Amniotic stem cell (primary cell): ENCODE measurements around the gene NTSR1.

Experiments used
- DNase-seq: peaks from one replicate; lab custom pipeline; 2025; lab: John Stamatoyannopoulos, UW

NTSR1 gene

GRCh38 chr20:62802026-62802712 is 93.5 kb downstream of the NTSR1 start:
- DNase-seq: no peak

- no peak for DNase-seq
Measured at GRCh38 chr20:62804021-62804626, 95.5 kb downstream of the NTSR1 start.

- DNase-seq: peak; percentile 21
Measured at GRCh38 chr20:62804627-62805154, 96.1 kb downstream of the NTSR1 start, which contains the start of gene OGFR. Gene OGFR (plus strand): TSS chr20:62804835. CDS start chr20:62804860, 25 bp downstream.

DNA sequence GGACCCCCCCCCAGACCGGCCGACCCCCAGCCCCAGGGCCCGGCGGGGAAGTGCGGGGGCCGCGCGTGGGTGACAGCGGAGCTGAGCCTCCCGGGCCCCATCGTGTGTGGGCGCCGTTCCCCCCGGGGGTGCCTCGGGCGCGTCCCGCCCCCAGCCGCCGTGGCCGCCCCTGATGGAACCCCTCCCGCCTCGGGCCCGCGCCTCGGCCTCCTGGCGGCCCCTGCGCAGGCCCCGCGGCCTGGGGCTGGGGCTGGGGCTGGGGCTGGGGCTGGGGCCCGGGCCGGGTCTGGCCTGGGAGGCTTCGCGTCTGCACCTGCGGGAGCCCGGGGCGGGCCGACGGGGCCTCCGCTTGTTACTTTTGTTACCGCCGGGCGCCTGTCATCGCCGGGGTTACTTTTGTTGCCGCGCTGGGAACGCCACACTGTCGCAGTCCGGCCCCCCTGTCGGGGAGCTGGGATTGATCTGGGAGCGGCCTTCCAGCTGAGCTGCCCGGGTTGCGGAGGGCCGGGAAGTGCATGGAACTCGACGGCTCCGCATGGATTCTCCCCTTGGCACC is 96.6 kb downstream of the NTSR1 start:
- no peak for DNase-seq

- no peak for DNase-seq
Measured at GRCh38 chr20:62805711-62806382, 97.2 kb downstream of the NTSR1 start.

DNA sequence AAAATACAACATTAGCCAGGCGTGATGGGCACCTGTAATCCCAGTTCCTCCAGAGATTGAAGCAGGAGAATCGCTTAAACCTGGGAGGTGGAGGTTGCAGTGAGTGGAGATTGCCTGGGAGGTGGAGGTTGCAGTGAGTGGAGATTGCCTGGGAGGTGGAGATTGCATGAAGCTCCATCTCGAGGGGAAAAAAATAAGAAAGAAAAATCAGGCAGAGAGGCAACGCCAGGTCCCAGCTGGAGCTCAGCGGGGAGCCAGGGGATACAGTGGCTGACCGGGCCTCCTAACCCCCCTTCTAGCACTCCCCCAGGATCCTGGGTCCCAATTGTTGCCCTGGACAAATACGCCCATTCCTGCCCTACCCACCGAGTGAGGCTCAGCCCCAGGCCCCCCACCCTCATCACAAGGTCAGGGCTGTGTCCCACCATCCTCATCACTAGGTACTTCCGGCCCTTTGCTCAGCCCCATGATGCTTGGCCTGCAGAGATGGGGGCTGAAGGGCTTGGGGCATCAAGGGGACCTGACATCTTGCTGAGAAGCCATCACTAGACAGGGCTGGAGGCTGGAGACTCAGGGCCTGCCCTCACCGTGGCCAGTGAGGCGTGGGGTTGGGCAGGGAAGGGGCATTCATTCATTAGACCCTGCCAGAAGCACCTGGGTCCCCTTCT is 97.9 kb downstream of the NTSR1 start:
- no peak for DNase-seq

DNA sequence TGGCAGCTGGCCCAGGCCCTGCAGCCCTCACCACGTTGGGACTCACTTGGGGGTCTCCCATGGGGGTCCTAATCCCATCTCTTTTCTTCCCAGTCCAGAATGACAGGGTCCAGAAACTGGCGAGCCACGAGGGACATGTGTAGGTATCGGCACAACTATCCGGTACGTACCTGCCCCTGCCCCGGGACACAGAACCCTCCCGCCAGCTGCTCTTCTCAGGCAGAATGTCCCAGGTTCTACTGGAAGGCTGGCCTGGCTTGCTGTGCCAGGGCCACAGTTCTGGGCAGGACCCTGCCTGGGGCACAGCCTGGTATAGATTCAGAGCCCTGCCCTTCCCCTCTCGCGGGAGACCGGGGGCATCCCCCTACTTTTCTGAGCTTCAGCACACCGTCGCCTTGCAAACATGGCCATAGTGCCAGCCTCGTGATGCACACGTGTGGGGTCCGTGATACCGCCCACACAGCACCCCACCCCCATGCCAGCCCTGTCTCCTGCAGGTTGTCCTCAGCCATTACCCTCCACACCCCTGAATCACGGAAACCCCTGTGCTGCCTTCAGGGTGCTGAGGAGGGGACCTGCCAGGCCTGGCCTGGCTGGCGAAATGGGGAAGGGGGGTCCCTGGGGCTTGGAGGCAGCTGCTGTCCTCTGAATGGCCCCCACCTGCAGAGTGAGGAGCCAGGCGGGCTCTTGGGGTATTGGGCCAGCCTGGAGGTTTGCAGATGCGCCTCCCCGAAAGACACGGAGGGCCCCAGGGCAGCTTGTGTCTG is 99.0 kb downstream of the NTSR1 start:
- no peak for DNase-seq

GRCh38 chr20:62808211-62808865 is 99.7 kb downstream of the NTSR1 start:
- no peak for DNase-seq

GRCh38 chr20:62809530-62810428 is 101.1 kb downstream of the NTSR1 start:
- DNase-seq: no peak

DNA sequence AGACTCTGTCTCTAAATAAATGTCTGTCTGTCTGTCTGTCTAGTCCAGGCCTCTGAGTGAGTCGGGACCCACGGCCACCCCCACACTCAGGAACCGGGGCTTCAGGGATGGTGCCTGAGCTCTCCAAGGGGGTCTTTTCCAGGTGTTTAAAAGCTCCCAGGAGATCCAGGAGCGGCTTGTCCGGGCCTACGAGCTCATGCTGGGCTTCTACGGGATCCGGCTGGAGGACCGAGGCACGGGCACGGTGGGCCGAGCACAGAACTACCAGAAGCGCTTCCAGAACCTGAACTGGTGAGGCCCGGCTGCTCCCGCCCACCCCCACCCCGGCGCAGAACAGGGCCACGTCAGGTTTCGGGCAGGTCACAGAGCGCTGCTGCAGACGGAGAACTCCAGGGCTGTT is 102.7 kb downstream of the NTSR1 start:
- DNase-seq: no peak

DNA sequence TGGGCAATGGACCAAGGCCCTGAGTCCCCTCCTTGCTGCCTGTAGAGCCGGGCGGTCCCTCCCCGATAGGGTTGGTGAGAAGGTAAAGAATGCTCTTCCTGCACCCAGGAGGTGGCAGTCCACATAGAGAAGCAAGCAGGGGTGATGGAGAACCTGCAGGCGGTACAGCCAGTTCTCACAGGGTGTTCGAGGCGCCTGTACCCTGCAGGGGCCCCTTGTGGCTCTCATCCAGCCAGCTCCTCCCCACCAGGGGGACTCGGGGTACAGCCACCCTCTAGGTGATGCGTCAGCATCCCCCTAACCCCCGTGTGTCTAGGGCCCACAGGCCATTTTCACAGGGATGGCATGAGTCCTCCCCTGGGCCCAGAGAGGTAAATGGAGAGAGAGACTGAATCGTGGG is 103.1 kb downstream of the NTSR1 start:
- no peak for DNase-seq
